A549 (cell line): Measurements from ENCODE around the gene KCNQ2. TPM values are rescaled to one million over a fixed set of nuclear protein-coding genes. Genes with fewer than 3 reads are reported as not detected.

Source experiments
- ATAC-seq, 2 experiments: fragments of 200-7000 bp in 1 of 2; fragments of >200 bp in 1 of 2; cut with Nextera tagmentation in 1 of 2; cut with Tn5 transposase in 1 of 2; 3 replicates each; pipeline versions ENCODE4 v1.8.0 to v1.9.1; 2018 to 2020; ENCODE audit warnings: mild to moderate bottlenecking in 1 of 2, moderate library complexity in 1 of 2
- CTCF ChIA-PET: fragments of 300-600 bp; sonication (Branson Sonifier 250); formaldehyde crosslinking; extraction: SDS; loops from one replicate; lab custom pipeline; 2021; ENCODE audit warnings: antibody characterized with exemption, inconsistent platforms; lab: Yijun Ruan, JAX
- POLR2A ChIA-PET: fragments of 350-600 bp; formaldehyde crosslinking; extraction: SDS; loops from one replicate; lab custom pipeline; 2021; ENCODE audit warnings: antibody characterized with exemption, inconsistent platforms; lab: Yijun Ruan, JAX
- DNase-seq, 2 experiments: peaks; one replicate each; pipeline versions ENCODE4 v3.0.0 to v3.0.0-alpha.2; 2011 to 2016; ENCODE audit warnings: low read depth in 1 of 2, low spot score in 1 of 2
- FAIRE-seq: peaks from 2 replicates; lab custom pipeline; 2011; peaks lifted over from hg19 to GRCh38; lab: Jason Lieb, UNC
- H3K27ac ChIP-seq, 2 experiments: fragments of >200 bp; sonication (Bioruptor Twin); formaldehyde crosslinking; 3 replicates each; pipeline ENCODE4 v1.5.1; 2016 to 2017
- H3K4me1 ChIP-seq: fragments of >200 bp; sonication (Bioruptor Twin); formaldehyde crosslinking; 3 replicates; pipeline ENCODE4 v1.6.1; 2016
- H3K4me2 ChIP-seq: fragments of >200 bp; sonication (Bioruptor Twin); formaldehyde crosslinking; 3 replicates; pipeline ENCODE4 v1.6.1; 2016
- H3K4me3 ChIP-seq: fragments of >200 bp; sonication (Bioruptor Twin); formaldehyde crosslinking; 3 replicates; pipeline ENCODE4 v1.5.1; 2016
- H3K9me3 ChIP-seq: fragments of >200 bp; sonication (Bioruptor Twin); formaldehyde crosslinking; 3 replicates; pipeline ENCODE4 v1.6.1; 2016
- BHLHE40 ChIP-seq: IDR thresholded peaks from 2 replicates; pipeline ENCODE4 v1.6.1; 2012; ENCODE audit warnings: low read depth, low read length, inconsistent platforms
- CBX2 ChIP-seq: fragments of 200-600 bp; sonication (generic); IDR thresholded peaks from 2 replicates; pipeline ENCODE4 v1.6.1; 2016; ENCODE audit warnings: low read depth, mild to moderate bottlenecking, borderline replicate concordance
- CBX8 ChIP-seq: fragments of 200-600 bp; sonication (generic); IDR thresholded peaks from 2 replicates; pipeline ENCODE4 v1.6.1; 2016
- EHMT2 ChIP-seq: fragments of 200-600 bp; sonication (generic); IDR thresholded peaks from 2 replicates; pipeline ENCODE4 v1.6.1; 2016; ENCODE audit warnings: antibody characterized with exemption, low read depth, mild to moderate bottlenecking, moderate library complexity
- EP300 ChIP-seq, 2 experiments: fragments of >200 bp; sonication (Bioruptor Twin); formaldehyde crosslinking; IDR thresholded peaks; 2 replicates in 1 of 2; 3 replicates in 1 of 2; pipeline ENCODE4 v1.6.1; 2016 to 2017
- FOSB ChIP-seq: fragments of 250-450 bp; sonication (Bioruptor Pico); IDR thresholded peaks from 2 replicates; pipeline ENCODE4 v1.5.0; 2020; ENCODE audit warnings: mild to moderate bottlenecking, moderate library complexity
- FOSL2 ChIP-seq, 2 experiments: fragments of 450-650 bp in 1 of 2; fragments of >200 bp in 1 of 2; sonication (Bioruptor Twin) in 1 of 2; formaldehyde crosslinking; IDR thresholded peaks; 2 replicates each; pipeline versions ENCODE4 v1.5.0 to v1.6.1; 2016 to 2020; ENCODE audit warnings: mild to moderate bottlenecking in 1 of 2, moderate library complexity in 1 of 2
- FOXS1 ChIP-seq: fragments of 250-450 bp; sonication (Bioruptor Pico); IDR thresholded peaks from 2 replicates; pipeline ENCODE4 v1.5.0; 2020; ENCODE audit warnings: mild to moderate bottlenecking, moderate library complexity
- HOXB5 ChIP-seq: fragments of 250-450 bp; sonication (Bioruptor Pico); IDR thresholded peaks from 2 replicates; pipeline ENCODE4 v1.5.0; 2020; ENCODE audit warnings: mild to moderate bottlenecking, moderate library complexity
- JUN ChIP-seq, 2 experiments: fragments of >200 bp; sonication (Bioruptor Twin); formaldehyde crosslinking; IDR thresholded peaks; 2 replicates in 1 of 2; 3 replicates in 1 of 2; pipeline ENCODE4 v1.6.1; 2016 to 2017
- JUNB ChIP-seq: fragments of >200 bp; sonication (Bioruptor Twin); formaldehyde crosslinking; IDR thresholded peaks from 2 replicates; pipeline ENCODE4 v1.6.1; 2016
- KDM1A ChIP-seq: fragments of 200-600 bp; sonication (generic); IDR thresholded peaks from 2 replicates; pipeline ENCODE4 v1.6.1; 2016; ENCODE audit warnings: low read depth, mild to moderate bottlenecking
- KDM5A ChIP-seq: fragments of 200-600 bp; sonication (generic); IDR thresholded peaks from 2 replicates; pipeline ENCODE4 v1.6.1; 2016; ENCODE audit warnings: antibody characterized with exemption, mild to moderate bottlenecking
- MYC ChIP-seq: IDR thresholded peaks from 2 replicates; pipeline ENCODE4 v1.6.1; 2012; ENCODE audit warnings: mild to moderate bottlenecking, inconsistent platforms, low read length, improper control_type of control experiment, borderline replicate concordance
- NFE2L2 ChIP-seq: fragments of 150-350 bp; conservative IDR thresholded peaks from 2 replicates; pipeline ENCODE4 v1.6.1; 2014; ENCODE audit warnings: low read length
- POLR2A ChIP-seq: IDR thresholded peaks from 2 replicates; pipeline ENCODE4 v1.6.1; 2012; ENCODE audit warnings: mild to moderate bottlenecking, low read length
- POLR2AphosphoS2 ChIP-seq: conservative IDR thresholded peaks from 2 replicates; pipeline ENCODE4 v1.6.1; 2012; ENCODE audit warnings: low read length, improper control_type of control experiment, inconsistent platforms
- RCOR1 ChIP-seq: fragments of 150-350 bp; IDR thresholded peaks from 2 replicates; pipeline ENCODE4 v1.6.1; 2014; ENCODE audit warnings: antibody characterized with exemption, low read length, low read depth
- RFX5 ChIP-seq: fragments of 450-650 bp; IDR thresholded peaks from 2 replicates; pipeline ENCODE4 v1.7.1; 2014; ENCODE audit warnings: antibody characterized with exemption, mild to moderate bottlenecking, moderate library complexity
- TFCP2L1 ChIP-seq: fragments of 250-450 bp; sonication (Bioruptor Pico); IDR thresholded peaks from 2 replicates; pipeline ENCODE4 v1.5.0; 2021; ENCODE audit warnings: mild to moderate bottlenecking
- ZFP36 ChIP-seq: fragments of 450-650 bp; IDR thresholded peaks from 2 replicates; pipeline ENCODE4 v1.6.1; 2014; ENCODE audit warnings: borderline replicate concordance; ENCODE audit not compliant: partially characterized antibody
- ZSCAN20 ChIP-seq: fragments of 250-450 bp; sonication (Bioruptor Pico); IDR thresholded peaks from 2 replicates; pipeline ENCODE4 v1.8.0; 2022; ENCODE audit warnings: mild to moderate bottlenecking, moderate library complexity
- WGBS: methylation state at CpG from one replicate; pipeline ENCODE4 v1.1.6; 2017; ENCODE audit errors: missing lambda C conversion rate; 5-methylcytosine and 5-hydroxymethylcytosine counted together
- polyA plus RNA-seq, 4 experiments: library from polyadenylated mRNA; depleted of rRNA in 3 of 4; stranded (reverse); fragments of >200 nt; fragmentation: RNase III in 1 of 4; extraction: RNeasy Plus Mini Kit Qiagen cat#74134 plus additional on column Dnase treatment in 1 of 4; gene quantifications; 2 replicates in 3 of 4; 3 replicates in 1 of 4; pipeline ENCODE4 v1.2.3, GENCODE V29; 2011 to 2017
- TF ChIP-seq, protein P1 (sequence below): fragments of 450-650 bp; IDR thresholded peaks from 2 replicates; pipeline ENCODE4 v1.6.1; 2014; ENCODE audit warnings: antibody characterized with exemption
- TF ChIP-seq, protein P2 (sequence below): IDR thresholded peaks from 2 replicates; pipeline ENCODE4 v1.6.1; 2012

The KCNQ2 gene
- polyA plus RNA-seq, 2 of the 4 experiments (the other 2 are of a cell fraction): 0.14 to 0.36 TPM

DNA sequence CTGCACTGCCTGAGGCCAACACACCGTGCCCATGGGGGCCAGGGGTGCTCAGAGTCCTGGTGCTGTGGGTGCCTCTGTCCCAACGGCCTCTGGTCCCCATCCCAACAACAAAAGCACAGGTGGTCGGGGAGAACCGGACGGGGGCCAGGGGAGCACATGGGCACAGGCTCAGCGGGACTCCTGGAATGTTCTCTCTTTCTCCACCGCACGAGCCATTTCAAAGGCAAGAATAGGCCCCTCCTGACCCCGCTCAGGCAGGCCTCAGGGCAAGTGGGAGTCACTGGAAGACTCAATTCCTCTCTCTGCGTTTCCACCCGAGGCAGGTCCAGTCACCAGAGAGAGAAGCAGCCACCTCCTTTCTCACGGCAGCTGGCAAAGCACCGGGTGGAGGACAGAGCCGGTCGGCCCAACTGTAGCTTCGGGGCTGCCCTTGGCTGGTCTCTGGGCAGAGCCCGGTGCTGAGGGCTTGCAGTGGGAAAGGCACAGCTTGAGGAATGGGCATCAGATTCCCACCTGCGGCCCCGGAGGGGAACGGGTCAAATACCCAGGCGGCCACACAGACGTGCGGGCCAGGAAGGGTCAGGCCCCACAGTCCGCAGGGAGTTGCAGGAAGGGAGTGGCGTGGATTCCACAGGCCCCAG, 55.2 kb downstream of the KCNQ2 start:
- no peak for FAIRE-seq
- 33% methylated on average over 12 of the region's 25 CpGs for WGBS
- no peaks in the 10 kb centered on the region for H3K4me1 ChIP-seq
- ATAC-seq: peak in 1 of 2 experiments; percentile 28; a peak in 1 of 6 replicates
- TF ChIP-seq POLR2A (no peak), FOSL2 (IDR thresholded peaks at IDR 0.05) (no peak), FOSL2 (CRISPR knock-in tag; IDR thresholded peaks at IDR 0.05) (no peak), JUNB (no peak), EHMT2 (no peak), HOXB5 (CRISPR knock-in tag) (no peak), FOSB (CRISPR knock-in tag) (no peak), KDM1A (no peak), JUN (IDR thresholded peaks at IDR 0.05) (no peak), CBX8 (no peak), FOXS1 (no peak), POLR2AphosphoS2 (no peak), NFE2L2 (no peak), ZFP36 (no peak), KDM5A (no peak), RCOR1 (no peak), EP300 (IDR thresholded peaks at IDR 0.05) (no peak), MYC (no peak)
- TF ChIP-seq, protein P1, sequence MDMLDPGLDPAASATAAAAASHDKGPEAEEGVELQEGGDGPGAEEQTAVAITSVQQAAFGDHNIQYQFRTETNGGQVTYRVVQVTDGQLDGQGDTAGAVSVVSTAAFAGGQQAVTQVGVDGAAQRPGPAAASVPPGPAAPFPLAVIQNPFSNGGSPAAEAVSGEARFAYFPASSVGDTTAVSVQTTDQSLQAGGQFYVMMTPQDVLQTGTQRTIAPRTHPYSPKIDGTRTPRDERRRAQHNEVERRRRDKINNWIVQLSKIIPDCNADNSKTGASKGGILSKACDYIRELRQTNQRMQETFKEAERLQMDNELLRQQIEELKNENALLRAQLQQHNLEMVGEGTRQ: no peak
- TF ChIP-seq, protein P2, sequence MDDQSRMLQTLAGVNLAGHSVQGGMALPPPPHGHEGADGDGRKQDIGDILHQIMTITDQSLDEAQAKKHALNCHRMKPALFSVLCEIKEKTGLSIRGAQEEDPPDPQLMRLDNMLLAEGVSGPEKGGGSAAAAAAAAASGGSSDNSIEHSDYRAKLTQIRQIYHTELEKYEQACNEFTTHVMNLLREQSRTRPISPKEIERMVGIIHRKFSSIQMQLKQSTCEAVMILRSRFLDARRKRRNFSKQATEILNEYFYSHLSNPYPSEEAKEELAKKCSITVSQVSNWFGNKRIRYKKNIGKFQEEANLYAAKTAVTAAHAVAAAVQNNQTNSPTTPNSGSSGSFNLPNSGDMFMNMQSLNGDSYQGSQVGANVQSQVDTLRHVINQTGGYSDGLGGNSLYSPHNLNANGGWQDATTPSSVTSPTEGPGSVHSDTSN: no peak
- H3K4me3 ChIP-seq: no peak overlapping the region
- no peak for DNase-seq
- ChIA-PET POLR2A (no interaction called here), CTCF (interaction anchor here (0.7 kb wide), 1 partner anchor 370 kb away, joined by 3 read pairs; no protein-coding TSS in a partner anchor)
- H3K4me2 ChIP-seq: no peak overlapping the region
- H3K27ac ChIP-seq: no peak overlapping the region
- H3K9me3 ChIP-seq: no peaks in the 10 kb centered on the region

DNA sequence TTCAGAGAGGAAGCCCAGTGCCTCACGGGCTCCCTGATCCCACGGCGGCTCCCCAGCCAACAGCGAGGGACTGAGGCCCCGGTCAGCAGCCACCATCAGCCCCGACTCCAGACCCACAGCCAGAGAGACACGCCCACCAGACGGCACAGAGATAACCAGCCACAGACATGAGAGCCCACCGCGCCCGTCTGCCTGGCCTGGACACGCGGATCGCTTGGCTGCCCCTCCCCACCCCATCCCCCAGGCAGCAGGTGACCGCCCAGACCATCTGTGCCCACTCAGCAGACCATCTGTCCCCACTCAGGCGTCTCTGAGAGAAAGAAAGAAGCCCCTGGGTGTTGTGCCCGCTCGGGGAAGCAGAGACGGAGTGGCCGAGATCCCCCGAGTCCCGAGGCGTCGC, 55.8 kb downstream of the KCNQ2 start:
- H3K4me1 ChIP-seq: no peaks in the 10 kb centered on the region
- no peak for FAIRE-seq
- ChIA-PET CTCF (interaction anchor here (0.7 kb wide), 1 partner anchor 371 kb away, joined by 3 read pairs; no protein-coding TSS in a partner anchor), POLR2A (no interaction called here)
- DNase-seq: no peak
- no peak overlapping the region for H3K4me2 ChIP-seq
- H3K9me3 ChIP-seq: no peaks in the 10 kb centered on the region
- TF ChIP-seq POLR2A (no peak), BHLHE40 (no peak), JUNB (no peak), RFX5 (no peak), POLR2AphosphoS2 (no peak), FOSB (CRISPR knock-in tag) (no peak), ZSCAN20 (CRISPR knock-in tag) (no peak), CBX2 (no peak), TFCP2L1 (no peak)
- WGBS: 68% methylated on average over 15 of the region's 24 CpGs
- H3K27ac ChIP-seq: no peak overlapping the region
- no peak overlapping the region for H3K4me3 ChIP-seq
- no peak for ATAC-seq
